Endothelial cell (in vitro differentiated cells): Measurements from ENCODE around the gene MED15. TPM values are rescaled to one million over a fixed set of nuclear protein-coding genes. Genes with fewer than 3 reads are reported as not detected.
A peak's percentile ranks its signal among the peaks of the same experiment; 100 is the strongest.

ENCODE experiments used
- DNase-seq: peaks from one replicate; pipeline ENCODE4 v3.0.0; 2021; ENCODE audit warnings: low spot score
- H3K27ac Mint-ChIP-seq: one replicate; pipeline ENCODE4 v1.8.0; 2021; ENCODE audit warnings: mixed read lengths, inconsistent platforms; ENCODE audit not compliant: unreplicated experiment
- H3K27me3 Mint-ChIP-seq: one replicate; pipeline ENCODE4 v1.8.0; 2021; ENCODE audit warnings: mild to moderate bottlenecking, moderate library complexity, mixed read lengths, inconsistent platforms; ENCODE audit not compliant: unreplicated experiment
- H3K36me3 Mint-ChIP-seq: one replicate; pipeline ENCODE4 v1.8.0; 2021; ENCODE audit warnings: mild to moderate bottlenecking, low read depth, mixed read lengths, inconsistent platforms; ENCODE audit not compliant: unreplicated experiment
- H3K4me1 Mint-ChIP-seq: one replicate; pipeline ENCODE4 v1.8.0; 2021; ENCODE audit warnings: mild to moderate bottlenecking, mixed read lengths, inconsistent platforms; ENCODE audit not compliant: unreplicated experiment
- H3K4me3 Mint-ChIP-seq: one replicate; pipeline ENCODE4 v1.8.0; 2021; ENCODE audit warnings: mild to moderate bottlenecking, mixed read lengths, inconsistent platforms; ENCODE audit not compliant: unreplicated experiment
- H3K9me3 Mint-ChIP-seq: one replicate; pipeline ENCODE4 v1.8.0; 2021; ENCODE audit warnings: mixed read lengths, inconsistent platforms; ENCODE audit not compliant: unreplicated experiment
- CTCF ChIP-seq: fragments of 200-600 bp; sonication (generic); IDR thresholded peaks from one replicate; pipeline ENCODE4 v1.5.0; 2021; ENCODE audit warnings: antibody characterized with exemption; ENCODE audit not compliant: unreplicated experiment
- total RNA-seq: library from RNA; stranded (reverse); fragmentation: NEBNext Ultra II Directional; extraction: Animal tissue kit (Norgen Biotek cat#: 25700); gene quantifications from one replicate; pipeline ENCODE4 v1.2.1, GENCODE V29; 2021; ENCODE audit not compliant: unreplicated experiment

The MED15 gene
- total RNA-seq, 1 donor from 2014 or later: 165 TPM

GRCh38 chr22:20511578-20512229 is 4.3 kb downstream of the MED15 start:
- H3K9me3 Mint-ChIP-seq: no peaks in the 10 kb centered on the region
- peak overlapping the region; percentile 74 for H3K27ac Mint-ChIP-seq
- no peak for TF ChIP-seq CTCF
- H3K4me3 Mint-ChIP-seq: no peak overlapping the region
- no peak for DNase-seq
- peaks cover 55% of the 10 kb centered on the region for H3K4me1 Mint-ChIP-seq
- H3K36me3 Mint-ChIP-seq: peaks cover 10% of the 10 kb centered on the region
- H3K27me3 Mint-ChIP-seq: peaks cover 11% of the 10 kb centered on the region

GRCh38 chr22:20514658-20515406 is 7.4 kb downstream of the MED15 start:
- Mint-ChIP-seq H3K4me1 (peaks cover 43% of the 10 kb centered on the region), H3K27me3 (peaks cover 8% of the 10 kb centered on the region), H3K4me3 (no peak overlapping the region), H3K27ac (no peak overlapping the region), H3K36me3 (peaks cover 15% of the 10 kb centered on the region), H3K9me3 (no peaks in the 10 kb centered on the region)
- TF ChIP-seq CTCF: no peak
- no peak for DNase-seq

GRCh38 chr22:20516399-20516798 is 9.0 kb downstream of the MED15 start:
- Mint-ChIP-seq H3K27ac (no peak overlapping the region), H3K27me3 (peaks cover 8% of the 10 kb centered on the region), H3K4me3 (no peak overlapping the region), H3K9me3 (no peaks in the 10 kb centered on the region), H3K36me3 (peaks cover 23% of the 10 kb centered on the region), H3K4me1 (peaks cover 30% of the 10 kb centered on the region)
- TF ChIP-seq CTCF: no peak
- no peak for DNase-seq

GRCh38 chr22:20517422-20517821 is 10.0 kb downstream of the MED15 start:
- Mint-ChIP-seq H3K27ac (peak overlapping the region; percentile 80), H3K36me3 (peaks cover 29% of the 10 kb centered on the region), H3K4me1 (peaks cover 27% of the 10 kb centered on the region), H3K27me3 (peaks cover 9% of the 10 kb centered on the region), H3K9me3 (no peaks in the 10 kb centered on the region), H3K4me3 (peak overlapping the region; percentile 7)
- no peak for TF ChIP-seq CTCF
- no peak for DNase-seq
